GM21576 (cell line): Measurements from ENCODE around the gene CDK4.
A peak's percentile ranks its signal among the peaks of the same experiment; 100 is the strongest.
"Not testable (repeated sequence)": the region's sequence is repeated elsewhere in the genome, so short reads cannot be mapped to it uniquely, and the experiment has no call there.

ENCODE experiments used
- ATAC-seq: cut with Tn5 transposase; IDR thresholded peaks from one replicate; pipeline ENCODE4 v1.9.1; 2021; ENCODE audit warnings: mild to moderate bottlenecking, moderate library complexity; ENCODE audit not compliant: unreplicated experiment

Gene CDK4

GRCh38 chr12:57751788-57752667 is at the start of gene CDK4:
Gene CDK4, minus strand, starts transcription at chr12:57752310. Its CDS starts 593 bp downstream, at chr12:57751717.
- peak; percentile 70 for ATAC-seq

GRCh38 chr12:57800965-57801364 is 48.9 kb upstream of the CDK4 start:
- ATAC-seq = no peak

- ATAC-seq = no peak
Measured at GRCh38 chr12:57797933-57798332, 45.8 kb upstream of the CDK4 start.

- ATAC-seq = no peak
Measured at GRCh38 chr12:57796996-57797395, 44.9 kb upstream of the CDK4 start.

GRCh38 chr12:57795354-57795753 is 43.2 kb upstream of the CDK4 start:
- ATAC-seq = no peak

GRCh38 chr12:57793920-57794319 is 41.8 kb upstream of the CDK4 start:
- ATAC-seq = no peak

- ATAC-seq = no peak
Measured at GRCh38 chr12:57783861-57784260, 31.8 kb upstream of the CDK4 start.

GRCh38 chr12:57783466-57783801 is 31.3 kb upstream of the CDK4 start:
- no peak for ATAC-seq

- peak; percentile 85 for ATAC-seq
Measured at GRCh38 chr12:57782608-57783465, 30.7 kb upstream of the CDK4 start, which contains the start of gene TSFM. Gene TSFM, plus strand, starts transcription at chr12:57782787. Its CDS starts 15 bp downstream, at chr12:57782802.

- ATAC-seq = no peak
Measured at GRCh38 chr12:57782243-57782607, 30.1 kb upstream of the CDK4 start.

- ATAC-seq = no peak
Measured at GRCh38 chr12:57781801-57782200, 29.7 kb upstream of the CDK4 start.

GRCh38 chr12:57781244-57781643 is 29.1 kb upstream of the CDK4 start:
- no peak for ATAC-seq

- ATAC-seq = no peak
Measured at GRCh38 chr12:57780284-57780897, 28.3 kb upstream of the CDK4 start.

GRCh38 chr12:57779736-57780135 is 27.6 kb upstream of the CDK4 start:
- ATAC-seq = no peak

- ATAC-seq = no peak
Measured at GRCh38 chr12:57777911-57778310, 25.8 kb upstream of the CDK4 start.

GRCh38 chr12:57777367-57777766 is 25.3 kb upstream of the CDK4 start:
- ATAC-seq = no peak

GRCh38 chr12:57776247-57776587 is 24.1 kb upstream of the CDK4 start:
- no peak for ATAC-seq

GRCh38 chr12:57775563-57776246 is 23.6 kb upstream of the CDK4 start:
- ATAC-seq = no peak

GRCh38 chr12:57775044-57775443 is 22.9 kb upstream of the CDK4 start:
- ATAC-seq = no peak

- ATAC-seq = not testable (repeated sequence)
Measured at GRCh38 chr12:57774634-57775033, 22.5 kb upstream of the CDK4 start.
